Hypothalamus (tissue), 51 donors: Measurements from ENCODE around the gene KRT80.
A peak's percentile ranks its signal among the peaks of the same experiment; 100 is the strongest.
"Not testable (repeated sequence)": the region's sequence is repeated elsewhere in the genome, so short reads cannot be mapped to it uniquely, and the experiment has no call there.

Experiments
- DNase-seq, 51 donors: peaks; one replicate each; lab custom pipeline; 2025; lab: John Stamatoyannopoulos, UW

The KRT80 gene

DNA sequence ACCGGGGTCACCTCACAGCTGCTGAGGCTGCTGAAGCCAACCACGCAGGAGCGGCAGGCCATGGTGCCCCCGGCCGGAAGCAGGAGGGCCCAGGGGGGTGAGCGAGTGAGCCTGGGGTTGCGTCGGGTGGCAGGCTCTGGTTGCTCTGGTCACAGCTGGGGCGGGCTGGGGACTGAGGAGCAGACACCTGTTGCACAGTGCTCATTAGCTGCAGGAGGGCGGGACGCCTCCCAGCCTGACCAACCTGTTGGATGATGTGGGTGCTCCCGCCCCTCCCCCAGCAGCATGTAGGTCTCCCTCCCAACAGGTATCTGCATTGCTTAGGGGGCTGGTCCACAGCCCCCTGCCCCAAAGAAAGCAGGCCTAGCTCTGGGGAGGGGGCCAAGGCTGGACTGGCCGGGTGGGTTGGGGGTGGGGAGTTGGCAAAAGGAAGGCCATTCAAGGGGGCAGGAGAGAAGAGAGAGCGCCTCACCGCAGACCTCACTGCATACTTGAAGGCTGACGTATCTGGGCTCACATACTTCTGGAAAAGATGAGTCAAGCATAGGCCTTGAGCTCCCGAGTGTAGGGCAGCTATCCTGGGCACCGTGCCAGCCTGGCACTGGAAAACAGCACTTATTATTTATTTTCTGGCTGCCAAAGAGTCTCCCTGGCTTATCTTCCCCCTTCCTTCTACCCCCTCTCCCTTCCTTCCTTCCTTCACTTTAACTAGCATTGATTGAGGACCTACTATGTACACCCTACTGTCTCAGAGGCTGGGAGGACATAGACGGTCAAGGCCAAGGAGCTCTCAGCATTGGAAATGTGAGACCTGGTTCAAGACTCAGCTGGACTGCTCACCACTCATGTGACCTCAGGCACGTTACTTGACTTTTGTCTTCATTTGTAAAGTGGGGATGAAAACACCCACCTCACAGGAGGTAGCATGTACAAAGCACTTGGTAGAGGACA is at the start of gene KRT80:
TSS of gene KRT80 (minus strand) at position 174 of the 951 bp plus-strand sequence. CDS start at position 62, 112 bp downstream.
- DNase-seq, result peak in 35 of 51 donors; percentile 9 to 80 (median 43)

DNA sequence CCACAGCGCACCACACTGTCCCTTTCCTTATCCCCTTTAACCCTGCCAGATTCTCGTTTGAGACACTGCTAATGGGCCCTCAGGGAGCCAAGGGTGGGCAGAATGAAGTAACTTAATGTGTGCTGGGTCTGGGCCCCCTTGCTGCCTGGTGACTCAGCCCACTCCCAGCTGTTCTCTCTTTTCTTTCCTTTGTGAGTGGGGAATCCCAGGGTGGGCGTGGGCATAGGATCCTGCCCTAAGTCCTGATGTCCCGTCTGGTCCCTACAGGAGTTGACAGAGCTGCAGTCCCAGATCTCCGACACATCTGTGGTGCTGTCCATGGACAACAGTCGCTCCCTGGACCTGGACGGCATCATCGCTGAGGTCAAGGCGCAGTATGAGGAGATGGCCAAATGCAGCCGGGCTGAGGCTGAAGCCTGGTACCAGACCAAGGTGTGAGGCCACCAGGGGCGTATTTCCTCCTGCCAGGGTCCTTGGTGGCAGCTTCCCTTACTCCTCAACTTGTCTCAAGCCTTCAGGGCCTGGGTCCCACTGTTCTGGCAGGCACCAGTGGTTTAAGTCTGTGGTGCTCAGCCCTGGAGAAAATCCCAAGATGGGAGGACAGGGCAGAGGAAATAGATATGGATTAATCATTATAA is 49.5 kb upstream of the KRT80 start:
- DNase-seq, result no peak

DNA sequence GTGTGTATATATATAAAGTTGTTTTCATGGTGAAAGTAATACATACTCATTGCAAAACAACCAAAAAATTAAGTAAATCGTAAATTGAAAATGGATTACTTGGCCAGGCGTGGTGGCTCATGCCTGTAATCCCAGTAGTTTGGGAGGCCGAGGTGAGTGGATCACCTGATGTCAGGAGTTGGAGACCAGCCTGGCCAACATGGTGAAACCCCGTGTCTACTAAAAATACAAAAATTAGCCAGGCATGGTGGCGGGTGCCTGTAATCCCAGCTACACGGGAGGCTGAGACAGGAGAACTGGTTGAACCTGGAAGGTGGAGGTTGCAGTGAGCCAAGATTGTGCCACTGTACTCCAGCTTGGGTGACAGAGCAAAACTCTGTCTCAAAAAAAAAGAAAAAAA is 48.4 kb upstream of the KRT80 start:
- DNase-seq, result not testable (repeated sequence)

DNA sequence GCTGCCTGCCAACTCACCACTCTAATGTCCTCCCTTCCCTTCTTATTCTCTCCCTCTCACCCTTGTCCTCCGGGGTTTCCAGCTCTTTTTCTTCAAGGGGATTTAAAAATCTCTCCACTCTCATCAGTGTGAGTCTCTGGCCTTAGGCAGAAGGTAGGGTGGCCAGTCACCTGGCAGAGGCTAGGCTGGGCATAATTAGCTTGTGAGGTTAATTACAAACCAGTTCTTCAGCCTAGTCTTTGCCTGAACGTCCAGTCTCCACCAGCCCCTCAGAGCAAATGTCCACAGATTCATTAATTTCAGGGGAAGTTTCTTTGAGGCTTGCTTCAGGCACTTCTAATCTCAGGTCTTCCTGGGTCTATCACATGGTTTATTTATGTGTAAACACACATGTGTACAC is 48.0 kb upstream of the KRT80 start:
- no peak for DNase-seq

DNA sequence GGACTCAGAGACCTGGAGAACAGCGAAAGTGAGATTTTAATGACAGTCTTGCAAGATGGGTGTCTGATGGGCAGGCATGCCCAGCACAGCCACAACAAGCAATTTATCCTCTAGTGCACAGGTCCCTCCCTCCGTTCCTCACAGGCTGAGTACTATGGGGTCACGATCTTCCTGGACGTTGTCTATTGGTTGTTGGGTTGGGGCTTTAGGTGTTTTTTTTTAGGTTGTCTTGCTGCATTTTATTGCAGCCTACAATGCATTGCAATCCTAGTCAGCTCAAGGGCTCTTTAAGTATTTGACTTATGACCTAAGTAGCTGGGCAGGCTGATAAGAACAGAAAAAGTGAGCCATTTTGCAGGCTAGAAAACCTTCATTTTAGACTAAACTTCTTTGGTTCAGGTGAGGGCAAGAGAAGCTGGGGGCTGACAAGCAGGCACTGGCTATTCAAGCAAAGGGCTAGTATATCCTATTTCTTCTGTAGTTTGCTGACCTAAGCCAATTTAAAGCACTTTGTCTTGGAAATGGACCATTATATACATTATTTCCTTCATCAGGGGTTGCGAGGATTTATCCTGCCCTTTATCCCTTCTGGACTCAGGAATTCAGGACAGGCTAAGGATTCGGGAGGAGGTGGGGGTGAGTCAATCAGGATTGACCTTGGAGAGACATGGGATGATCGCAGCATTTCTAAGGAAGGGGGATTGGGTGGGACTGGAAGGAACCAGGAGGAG is 47.3 kb upstream of the KRT80 start:
- no peak for DNase-seq

DNA sequence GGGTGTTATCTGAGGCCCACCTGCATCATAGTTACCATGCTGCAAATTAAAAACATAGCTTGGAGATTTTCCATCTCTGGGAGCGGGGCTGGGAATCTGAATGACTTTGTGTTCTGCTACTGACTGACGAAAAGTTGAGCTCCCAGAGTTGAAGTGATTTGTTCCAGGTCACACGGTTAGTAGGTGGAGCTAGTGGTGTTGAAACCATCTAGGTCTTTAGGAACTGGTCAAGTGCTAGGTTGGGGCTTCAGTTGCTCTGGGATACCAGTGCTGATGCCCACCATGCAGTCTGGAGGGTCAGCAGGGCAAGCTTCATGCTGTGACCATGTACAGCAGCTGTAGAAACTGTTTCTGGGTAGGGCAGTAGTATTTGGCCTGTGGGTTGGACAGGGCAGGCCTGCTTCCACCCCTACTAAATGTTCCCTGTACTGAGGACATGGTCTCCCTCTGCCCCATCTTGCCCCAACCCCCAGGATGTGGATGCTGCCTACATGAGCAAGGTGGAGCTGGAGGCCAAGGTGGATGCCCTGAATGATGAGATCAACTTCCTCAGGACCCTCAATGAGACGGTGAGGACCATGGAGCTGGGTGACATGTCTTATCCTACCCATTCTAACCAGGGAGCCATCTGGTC is 46.5 kb upstream of the KRT80 start:
- DNase-seq, result no peak

DNA sequence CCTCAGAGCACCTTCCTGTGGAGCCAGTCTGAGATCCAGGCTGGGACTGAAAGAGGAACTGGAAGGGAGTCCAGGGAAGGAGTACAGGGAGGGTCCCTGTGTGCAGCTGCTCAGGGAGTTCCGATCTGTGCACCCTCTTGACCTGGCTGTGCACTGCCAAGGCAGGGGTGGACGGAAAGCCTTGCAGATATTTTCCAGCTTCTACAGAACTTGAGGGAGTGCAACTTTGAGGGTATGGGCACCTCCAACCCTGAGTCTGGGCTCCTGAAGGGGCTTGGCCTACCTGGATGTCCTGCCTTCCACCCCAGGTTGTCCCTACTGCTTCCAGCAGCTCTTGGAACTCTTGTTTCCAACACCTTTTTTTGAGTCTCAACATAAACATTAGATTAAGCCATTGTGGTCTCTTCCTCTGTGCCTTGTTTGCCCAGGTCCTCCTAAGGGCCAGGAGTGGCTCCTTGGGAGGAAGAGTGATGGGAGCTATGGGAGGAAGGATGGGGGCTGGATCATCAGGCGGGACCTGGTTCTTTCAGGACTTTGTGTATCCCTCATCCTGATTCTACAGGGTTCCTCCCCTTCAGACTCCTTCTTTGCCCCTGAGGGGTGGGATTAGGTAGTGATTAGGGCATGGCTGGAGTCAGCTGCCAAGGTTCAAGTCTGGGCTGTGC is 44.7 kb upstream of the KRT80 start:
- DNase-seq, result no peak

DNA sequence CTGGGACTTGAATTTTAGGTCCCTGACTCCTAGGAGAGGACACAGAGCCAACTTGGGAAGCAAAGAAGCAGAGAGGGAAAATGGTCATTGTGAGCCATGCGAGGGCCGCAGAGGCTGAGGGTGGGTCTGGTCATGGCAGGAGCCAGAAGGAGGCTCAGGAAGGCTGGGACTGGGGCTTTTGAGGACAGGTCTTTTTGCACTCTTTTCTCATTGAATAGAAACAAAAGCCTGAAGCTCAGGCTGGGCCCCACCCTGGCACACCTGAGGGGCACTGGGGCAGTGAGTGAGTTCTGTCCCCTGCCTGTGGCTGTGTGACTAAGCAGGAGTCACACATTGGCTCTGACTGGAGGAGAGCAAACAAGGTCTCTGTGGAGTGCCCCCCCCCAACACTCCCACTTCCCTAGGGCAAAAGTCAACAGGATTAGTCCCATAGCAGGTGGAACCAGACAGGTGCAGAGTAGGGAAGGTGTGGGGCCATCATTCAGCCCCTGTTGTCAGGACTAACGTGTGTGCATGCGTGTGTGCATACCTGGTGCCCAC is 44.1 kb upstream of the KRT80 start:
- DNase-seq, result no peak

DNA sequence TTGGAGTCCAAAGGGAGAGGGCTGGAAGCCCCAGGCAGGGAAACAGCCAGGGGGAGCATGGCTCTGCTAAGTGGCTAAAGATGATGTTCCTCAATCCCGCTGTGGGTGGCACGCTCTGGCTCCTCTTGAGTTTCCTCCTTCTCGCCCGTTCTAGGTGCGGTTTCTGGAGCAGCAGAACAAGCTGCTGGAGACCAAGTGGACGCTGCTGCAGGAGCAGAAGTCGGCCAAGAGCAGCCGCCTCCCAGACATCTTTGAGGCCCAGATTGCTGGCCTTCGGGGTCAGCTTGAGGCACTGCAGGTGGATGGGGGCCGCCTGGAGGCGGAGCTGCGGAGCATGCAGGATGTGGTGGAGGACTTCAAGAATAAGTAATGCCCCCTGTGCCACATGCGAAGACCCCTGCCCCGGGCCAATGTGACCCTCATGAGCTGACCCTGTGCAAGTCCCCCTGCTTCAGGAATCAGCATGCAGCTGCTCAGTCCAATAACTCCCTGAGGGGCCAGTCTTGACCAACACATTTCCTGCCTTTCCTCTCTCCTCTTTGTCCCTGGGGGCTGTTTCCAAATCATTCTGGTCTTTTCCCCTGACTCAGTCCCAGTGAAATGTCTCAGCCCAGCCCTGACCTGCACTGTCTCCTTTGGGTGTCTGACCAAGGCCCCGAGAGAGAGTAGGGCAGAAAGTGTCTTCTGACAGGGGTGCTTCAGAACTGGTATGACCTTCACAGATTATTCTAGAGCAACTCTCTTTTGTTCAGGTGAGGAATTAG is 43.4 kb upstream of the KRT80 start:
- no peak for DNase-seq

DNA sequence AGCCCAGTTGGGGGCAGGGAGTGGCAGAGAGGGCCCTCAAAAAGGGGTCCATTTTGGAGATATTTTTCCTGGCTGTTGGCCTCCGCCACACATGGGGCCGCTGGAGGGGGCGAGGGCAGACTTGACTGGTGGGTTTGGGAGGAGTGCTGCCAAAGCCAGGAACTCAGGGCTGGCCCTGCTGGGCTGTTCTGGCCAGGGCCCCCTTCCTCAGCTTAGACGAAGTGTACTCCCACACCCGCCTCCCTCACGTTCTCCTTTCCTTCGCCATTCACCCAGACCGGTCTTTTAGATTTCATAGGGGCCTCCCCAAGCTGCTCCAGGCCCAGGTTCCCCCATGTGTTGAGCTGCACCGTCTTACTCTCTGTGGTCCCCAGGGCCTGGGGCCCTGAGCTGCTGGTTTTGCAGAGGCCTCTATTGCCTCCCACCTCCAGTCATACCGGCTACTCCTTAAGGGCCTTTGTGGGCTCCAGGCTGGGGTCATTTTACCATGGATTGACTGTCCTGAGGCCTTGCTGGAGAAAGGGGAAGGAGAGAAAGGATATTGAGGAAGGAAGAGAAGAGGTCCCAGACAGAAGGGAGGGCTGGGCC is 42.5 kb upstream of the KRT80 start:
- DNase-seq, result no peak

DNA sequence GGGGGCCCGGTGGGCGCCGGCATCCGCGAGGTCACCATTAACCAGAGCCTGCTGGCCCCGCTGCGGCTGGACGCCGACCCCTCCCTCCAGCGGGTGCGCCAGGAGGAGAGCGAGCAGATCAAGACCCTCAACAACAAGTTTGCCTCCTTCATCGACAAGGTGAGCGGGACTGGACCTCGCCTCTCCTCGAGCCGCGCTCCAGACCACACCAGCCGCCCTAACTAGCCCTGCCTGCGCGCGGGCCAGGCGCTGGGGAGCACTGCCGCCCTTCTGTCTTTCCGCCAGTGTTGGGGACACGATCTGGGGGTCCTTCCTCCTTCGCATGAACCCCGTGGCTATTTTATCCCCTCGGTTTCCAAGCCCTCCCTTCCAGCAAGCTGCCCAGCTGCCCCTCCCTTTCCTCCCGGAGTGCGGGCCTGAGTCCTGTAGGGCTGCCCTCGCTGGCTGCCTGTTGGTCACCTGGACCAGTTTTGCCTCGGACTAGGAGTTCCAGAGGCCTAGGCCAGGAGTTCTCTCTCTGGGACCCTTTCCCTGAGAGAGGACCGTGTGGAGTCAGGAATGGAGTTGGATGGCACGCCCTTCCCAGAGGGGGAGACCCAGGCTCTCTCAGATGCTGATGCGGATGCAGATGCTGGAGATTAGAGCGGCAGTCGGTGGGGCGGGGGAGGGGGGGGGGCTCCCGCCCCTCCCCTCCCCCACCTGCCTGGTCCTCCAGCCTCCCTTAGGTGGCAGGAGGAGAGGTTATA is 41.8 kb upstream of the KRT80 start:
- DNase-seq, result no peak

DNA sequence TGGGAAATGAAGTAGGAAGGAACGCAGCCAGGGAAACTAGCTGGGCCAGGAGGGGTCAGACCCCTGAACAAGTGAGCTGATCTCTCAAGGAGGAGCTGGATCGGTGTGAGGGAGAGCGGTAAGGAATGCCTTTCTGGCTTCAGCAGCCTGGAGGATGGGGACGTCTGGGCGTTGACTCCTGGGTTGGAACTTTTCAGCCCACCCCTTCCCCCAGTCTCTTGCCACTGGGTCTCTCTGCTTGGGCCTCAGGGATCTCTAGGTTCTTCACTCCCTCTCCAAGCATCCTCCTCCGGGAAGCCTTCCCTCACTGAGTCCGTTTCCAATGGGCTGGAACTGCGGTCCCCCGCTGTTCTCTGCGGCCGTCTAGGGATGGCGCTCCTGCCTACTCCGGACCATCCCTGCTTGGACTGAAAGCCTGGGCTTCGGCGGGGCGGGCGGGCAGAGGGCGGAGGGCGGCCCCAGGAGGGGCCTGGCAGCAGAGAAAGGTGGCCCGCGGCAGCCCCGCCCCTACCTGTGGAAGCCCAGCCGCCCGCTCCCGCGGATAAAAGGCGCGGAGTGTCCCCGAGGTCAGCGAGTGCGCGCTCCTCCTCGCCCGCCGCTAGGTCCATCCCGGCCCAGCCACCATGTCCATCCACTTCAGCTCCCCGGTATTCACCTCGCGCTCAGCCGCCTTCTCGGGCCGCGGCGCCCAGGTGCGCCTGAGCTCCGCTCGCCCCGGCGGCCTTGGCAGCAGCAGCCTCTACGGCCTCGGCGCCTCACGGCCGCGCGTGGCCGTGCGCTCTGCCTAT is 41.1 kb upstream of the KRT80 start, which contains the start of gene KRT7:
TSS of gene KRT7 (plus strand) at position 570 of the 788 bp plus-strand sequence. CDS start at position 624, 54 bp downstream.
- no peak for DNase-seq

DNA sequence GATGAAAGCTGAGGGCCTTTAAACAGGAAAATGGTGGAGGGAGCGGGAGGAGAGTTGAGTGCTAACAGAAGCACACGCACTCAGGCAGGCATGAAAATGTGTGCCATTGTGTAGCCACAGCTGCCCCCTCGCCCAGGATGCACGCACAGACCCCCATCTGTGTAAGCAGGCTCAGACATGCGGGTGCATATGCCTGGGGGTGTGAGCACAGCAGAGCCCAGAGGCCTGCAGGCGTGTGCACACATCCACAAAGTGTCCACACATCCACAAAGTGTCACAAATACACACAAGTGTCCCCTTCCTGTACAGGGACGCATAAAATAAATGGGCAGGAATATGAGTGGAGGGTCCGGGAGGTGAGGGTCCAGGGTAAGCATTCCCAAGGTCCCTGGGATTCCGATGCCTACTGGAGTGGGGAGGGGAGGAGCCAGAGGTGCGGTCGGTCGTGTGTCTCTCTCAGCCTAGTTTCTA is 40.4 kb upstream of the KRT80 start:
- DNase-seq, result no peak

DNA sequence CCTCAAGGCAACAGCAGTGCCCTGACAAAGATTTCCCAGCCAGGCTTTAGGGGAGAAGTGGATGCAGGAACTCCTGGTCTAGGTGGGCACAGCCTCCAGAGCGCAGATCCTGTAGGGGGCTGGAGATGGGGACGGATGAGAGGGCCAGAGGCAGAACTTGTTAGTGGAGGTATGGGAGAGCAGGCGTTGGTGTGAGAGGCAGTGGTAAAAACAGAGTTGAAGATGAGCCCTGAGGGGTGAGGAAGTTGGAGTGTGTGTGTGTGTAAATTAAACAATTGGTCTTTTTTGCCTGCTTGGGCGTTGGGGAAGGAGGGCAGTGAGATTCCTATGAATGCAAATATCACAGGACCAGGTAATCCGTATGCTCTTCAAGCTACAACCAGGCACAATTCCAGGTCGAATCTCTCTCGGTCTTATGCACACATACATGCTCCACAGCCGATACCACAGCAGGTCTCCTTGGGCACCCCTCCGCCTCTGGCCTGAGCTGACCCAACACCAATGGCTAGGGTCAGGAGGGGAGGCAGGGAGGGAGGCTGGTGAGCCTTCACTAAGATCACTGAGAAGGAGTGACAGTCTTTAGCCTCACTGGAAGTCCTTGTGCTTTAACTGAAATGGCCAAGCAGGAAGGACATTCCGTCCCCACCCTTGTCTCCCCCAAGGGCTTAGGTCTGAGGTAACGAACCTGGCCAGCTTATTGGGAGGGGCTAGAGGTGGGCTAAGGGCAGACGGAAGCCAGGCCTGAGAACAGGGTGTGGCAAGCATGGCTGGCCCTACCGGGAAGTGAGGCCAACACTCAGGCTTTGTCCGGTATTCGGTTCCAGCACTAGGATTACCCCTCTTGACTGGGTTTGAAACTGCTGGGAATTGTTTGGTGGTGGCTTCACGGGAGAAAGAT is 39.7 kb upstream of the KRT80 start:
- no peak for DNase-seq

DNA sequence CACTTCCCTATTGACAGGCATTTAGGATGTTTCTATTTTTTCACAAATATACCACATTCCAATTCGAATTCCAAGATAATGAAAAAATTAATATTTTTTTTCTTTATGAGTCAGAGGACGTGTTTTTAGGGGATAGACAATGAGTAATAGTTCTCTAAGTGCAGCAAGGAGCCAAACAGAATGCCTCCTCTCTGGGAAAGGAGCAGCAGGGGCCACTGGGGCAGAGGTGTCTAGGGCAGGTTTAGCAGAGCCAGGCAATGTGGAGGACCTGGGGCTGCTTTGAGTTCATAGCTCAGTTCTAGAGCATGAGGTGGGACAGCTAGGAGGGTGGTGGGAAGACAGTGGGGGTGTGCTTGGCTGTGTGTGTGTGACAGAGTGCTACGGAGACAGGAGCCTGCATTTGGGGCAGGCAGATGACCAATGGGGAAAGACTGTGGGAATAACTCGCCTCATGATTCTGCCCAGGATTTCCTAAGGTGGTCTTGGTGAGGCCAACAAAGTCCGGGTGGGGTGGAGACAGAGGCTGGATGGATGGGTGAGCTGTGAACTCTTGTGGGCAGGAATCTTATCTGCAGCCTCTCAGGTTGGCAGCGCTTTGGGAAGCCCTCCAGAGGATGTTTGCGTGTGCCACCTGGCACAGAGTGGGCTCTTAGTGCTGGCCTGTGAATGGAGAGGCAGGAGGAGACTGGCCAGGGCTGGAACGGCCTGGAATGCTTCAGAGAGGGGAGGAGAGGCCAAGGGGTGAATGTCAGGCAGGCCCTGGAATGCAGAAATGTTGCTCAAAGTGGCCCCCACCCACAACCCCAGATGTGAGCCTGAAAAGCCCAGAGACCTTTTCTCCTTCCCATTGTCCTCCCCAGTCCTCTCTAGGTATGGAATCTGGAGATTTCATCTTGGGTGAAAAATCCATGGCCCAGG is 38.8 kb upstream of the KRT80 start:
- no peak for DNase-seq
